GM21367 (cell line): ENCODE data around the gene MXRA5.
"Not testable (repeated sequence)": the region's sequence is repeated elsewhere in the genome, so short reads cannot be mapped to it uniquely, and the experiment has no call there.

Source experiments
- ATAC-seq: cut with Tn5 transposase; IDR thresholded peaks from one replicate; pipeline ENCODE4 v1.9.1; 2021; ENCODE audit not compliant: unreplicated experiment

Gene MXRA5

GRCh38 chrX:3326681-3327080 lies 19.8 kb downstream of the MXRA5 start:
- no peak for ATAC-seq

- no peak for ATAC-seq
These were observed 25.9 kb downstream of the MXRA5 start for GRCh38 chrX:3320471-3321046.

- ATAC-seq, result no peak
These were observed 29.2 kb downstream of the MXRA5 start for GRCh38 chrX:3317191-3317718.

GRCh38 chrX:3312109-3312508 lies 34.3 kb downstream of the MXRA5 start:
- ATAC-seq, result no peak

GRCh38 chrX:3307881-3308280 lies 38.6 kb downstream of the MXRA5 start:
- ATAC-seq, result no peak

- ATAC-seq, result no peak
These were observed 46.8 kb downstream of the MXRA5 start for GRCh38 chrX:3299636-3300035.

GRCh38 chrX:3295731-3296130 lies 50.7 kb downstream of the MXRA5 start:
- ATAC-seq, result no peak

- no peak for ATAC-seq
These were observed 53.2 kb downstream of the MXRA5 start for GRCh38 chrX:3293251-3293650.

GRCh38 chrX:3290561-3290960 lies 55.9 kb downstream of the MXRA5 start:
- ATAC-seq, result no peak

GRCh38 chrX:3286196-3286945 lies 60.1 kb downstream of the MXRA5 start:
- no peak for ATAC-seq

GRCh38 chrX:3280706-3281105 lies 65.7 kb downstream of the MXRA5 start:
- ATAC-seq, result no peak

- ATAC-seq, result not testable (repeated sequence)
These were observed 72.8 kb downstream of the MXRA5 start for GRCh38 chrX:3273668-3274067.

GRCh38 chrX:3271834-3272186 lies 74.6 kb downstream of the MXRA5 start:
- no peak for ATAC-seq

- ATAC-seq, result no peak
These were observed 75.1 kb downstream of the MXRA5 start for GRCh38 chrX:3271183-3271833.

GRCh38 chrX:3268829-3269228 lies 77.6 kb downstream of the MXRA5 start:
- ATAC-seq, result no peak

- no peak for ATAC-seq
These were observed 82.7 kb downstream of the MXRA5 start for GRCh38 chrX:3263681-3264126.

GRCh38 chrX:3262901-3263300 lies 83.6 kb downstream of the MXRA5 start:
- ATAC-seq, result no peak
